HepG2 (cell line): ENCODE data around the gene MDM4.

Experiments
- ARHGAP35 ChIP-seq: sonication (generic); formaldehyde crosslinking; IDR thresholded peaks from 2 replicates; pipeline ENCODE4 v1.9.0; 2022; ENCODE audit warnings: mild to moderate bottlenecking, inconsistent platforms, moderate library complexity, missing genetic modification reagents, borderline replicate concordance
- EZH2 ChIP-seq: conservative IDR thresholded peaks from 2 replicates; pipeline ENCODE4 v1.6.1; 2012; ENCODE audit warnings: mild to moderate bottlenecking, low read depth, low read length, moderate library complexity
- GTF2F1 ChIP-seq: fragments of 150-350 bp; IDR thresholded peaks from 2 replicates; pipeline ENCODE4 v1.6.1; 2014; ENCODE audit warnings: low read length
- JDP2 ChIP-seq: sonication (generic); formaldehyde crosslinking; IDR thresholded peaks from 2 replicates; pipeline ENCODE4 v1.8.1; 2022; ENCODE audit warnings: missing genetic modification reagents, borderline replicate concordance
- POLR2A ChIP-seq, 2 experiments: IDR thresholded peaks; 2 replicates each; pipeline ENCODE4 v1.6.1; 2011; ENCODE audit warnings: low read depth in 2 of 2, low read length in 2 of 2, mild to moderate bottlenecking in 1 of 2, moderate library complexity in 1 of 2; ENCODE audit not compliant: insufficient read depth in 1 of 2
- TAF1 ChIP-seq: sonication (generic); formaldehyde crosslinking; IDR thresholded peaks from 2 replicates; pipeline ENCODE4 v1.4.0; 2020; ENCODE audit warnings: missing genetic modification reagents
- TCF12 ChIP-seq, 2 experiments: fragments of 450-650 bp in 1 of 2; sonication (generic) in 1 of 2; formaldehyde crosslinking in 1 of 2; IDR thresholded peaks; 2 replicates each; pipeline versions ENCODE4 v1.6.1 to v1.8.0; 2017 to 2022; ENCODE audit warnings: antibody characterized with exemption in 1 of 2, mild to moderate bottlenecking in 1 of 2, missing genetic modification reagents in 1 of 2, moderate library complexity in 1 of 2
- ZNF263 ChIP-seq: sonication (generic); formaldehyde crosslinking; IDR thresholded peaks from 2 replicates; pipeline ENCODE4 v1.4.0; 2020; ENCODE audit warnings: missing genetic modification reagents
- ZNF383 ChIP-seq: sonication (generic); formaldehyde crosslinking; IDR thresholded peaks from 2 replicates; pipeline ENCODE4 v1.4.0; 2020; ENCODE audit warnings: missing genetic modification reagents, mild to moderate bottlenecking, borderline replicate concordance
- ZNF546 ChIP-seq: sonication (generic); formaldehyde crosslinking; conservative IDR thresholded peaks from 2 replicates; pipeline ENCODE4 v1.8.1; 2023; ENCODE audit warnings: mild to moderate bottlenecking, missing genetic modification reagents
- ZNF792 ChIP-seq: IDR thresholded peaks from 2 replicates; pipeline ENCODE4 v1.6.1; 2016
- TF ChIP-seq, protein P1 (sequence below): sonication (generic); formaldehyde crosslinking; IDR thresholded peaks from 2 replicates; pipeline ENCODE4 v1.4.0; 2020; ENCODE audit warnings: missing genetic modification reagents, mild to moderate bottlenecking, borderline replicate concordance
- TF ChIP-seq, protein P2 (sequence below): sonication (generic); formaldehyde crosslinking; IDR thresholded peaks from 2 replicates; pipeline ENCODE4 v1.4.0; 2020; ENCODE audit warnings: low read depth, mild to moderate bottlenecking, missing genetic modification reagents
- TF ChIP-seq, protein P3 (sequence below): sonication (generic); formaldehyde crosslinking; IDR thresholded peaks from one replicate; pipeline ENCODE4 v1.5.1; 2020; ENCODE audit warnings: mild to moderate bottlenecking, missing genetic modification reagents; ENCODE audit errors: not compliant biosample characterization

DNA sequence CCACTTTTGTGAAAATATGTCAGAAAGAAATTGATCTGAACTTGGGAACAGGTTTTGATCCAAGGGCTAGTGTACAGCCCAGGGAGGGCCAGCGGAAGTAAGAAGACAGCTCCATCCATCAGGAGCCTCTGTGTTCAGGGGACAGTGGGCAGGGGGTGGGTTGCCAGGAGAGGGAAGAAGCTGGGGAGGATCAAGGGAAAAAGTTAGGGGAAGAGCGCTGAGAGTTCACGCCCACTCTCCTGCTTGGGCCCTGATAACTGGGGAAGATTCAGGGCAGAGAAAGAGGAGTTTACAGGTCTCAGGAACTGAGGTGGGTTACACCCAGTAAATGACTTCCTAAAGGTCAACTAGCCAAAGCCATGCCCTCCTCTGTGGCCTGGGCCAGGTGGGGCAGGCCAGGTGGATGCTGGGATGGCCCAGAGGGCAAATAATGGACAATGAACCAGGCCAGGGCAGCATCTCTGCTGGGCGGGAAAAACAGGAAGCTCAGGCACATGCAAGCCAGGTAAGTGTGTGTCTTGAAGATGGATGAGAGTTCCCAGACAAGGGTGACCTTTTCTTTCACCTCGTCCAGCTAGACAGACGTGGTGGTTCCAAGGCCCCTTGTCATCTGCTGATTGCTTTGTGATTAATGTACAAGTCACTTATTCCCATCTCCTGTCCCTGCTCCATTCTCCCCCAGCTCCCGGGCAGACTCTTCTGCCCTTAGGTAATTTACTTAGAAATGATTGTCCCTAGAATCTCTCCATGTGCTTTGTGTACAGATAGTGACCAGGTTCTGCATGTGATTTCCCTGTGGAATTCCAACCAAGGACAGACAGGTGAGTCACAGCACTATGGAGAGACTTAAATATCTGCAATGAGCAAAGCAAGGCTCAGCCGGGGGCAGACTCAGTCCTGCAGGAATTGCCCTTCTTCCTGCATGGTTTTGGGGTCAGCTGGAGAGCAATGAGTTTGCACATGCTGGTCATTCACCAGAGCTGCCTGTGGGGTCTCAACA is 57.0 kb downstream of the MDM4 start:
- TF ChIP-seq POLR2A (IDR thresholded peaks at IDR 0.05; ENCODE audit: insufficient read depth in 1 of 2, low read depth in 2 of 2, low read length in 2 of 2) (no peak), TAF1 (CRISPR knock-in tag) (no peak), ZNF546 (CRISPR knock-in tag) (no peak), ZNF792 (CRISPR knock-in tag) (no peak), ARHGAP35 (CRISPR knock-in tag) (no peak), GTF2F1 (no peak), EZH2 (no peak), ZNF383 (CRISPR knock-in tag) (no peak), TCF12 (IDR thresholded peaks at IDR 0.05) (no peak), TCF12 (CRISPR knock-in tag; IDR thresholded peaks at IDR 0.05) (no peak), JDP2 (CRISPR knock-in tag) (no peak), ZNF263 (CRISPR knock-in tag) (no peak)
- TF ChIP-seq, protein P1, sequence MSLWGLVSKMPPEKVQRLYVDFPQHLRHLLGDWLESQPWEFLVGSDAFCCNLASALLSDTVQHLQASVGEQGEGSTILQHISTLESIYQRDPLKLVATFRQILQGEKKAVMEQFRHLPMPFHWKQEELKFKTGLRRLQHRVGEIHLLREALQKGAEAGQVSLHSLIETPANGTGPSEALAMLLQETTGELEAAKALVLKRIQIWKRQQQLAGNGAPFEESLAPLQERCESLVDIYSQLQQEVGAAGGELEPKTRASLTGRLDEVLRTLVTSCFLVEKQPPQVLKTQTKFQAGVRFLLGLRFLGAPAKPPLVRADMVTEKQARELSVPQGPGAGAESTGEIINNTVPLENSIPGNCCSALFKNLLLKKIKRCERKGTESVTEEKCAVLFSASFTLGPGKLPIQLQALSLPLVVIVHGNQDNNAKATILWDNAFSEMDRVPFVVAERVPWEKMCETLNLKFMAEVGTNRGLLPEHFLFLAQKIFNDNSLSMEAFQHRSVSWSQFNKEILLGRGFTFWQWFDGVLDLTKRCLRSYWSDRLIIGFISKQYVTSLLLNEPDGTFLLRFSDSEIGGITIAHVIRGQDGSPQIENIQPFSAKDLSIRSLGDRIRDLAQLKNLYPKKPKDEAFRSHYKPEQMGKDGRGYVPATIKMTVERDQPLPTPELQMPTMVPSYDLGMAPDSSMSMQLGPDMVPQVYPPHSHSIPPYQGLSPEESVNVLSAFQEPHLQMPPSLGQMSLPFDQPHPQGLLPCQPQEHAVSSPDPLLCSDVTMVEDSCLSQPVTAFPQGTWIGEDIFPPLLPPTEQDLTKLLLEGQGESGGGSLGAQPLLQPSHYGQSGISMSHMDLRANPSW (CRISPR knock-in tag): no peak
- TF ChIP-seq, protein P2, sequence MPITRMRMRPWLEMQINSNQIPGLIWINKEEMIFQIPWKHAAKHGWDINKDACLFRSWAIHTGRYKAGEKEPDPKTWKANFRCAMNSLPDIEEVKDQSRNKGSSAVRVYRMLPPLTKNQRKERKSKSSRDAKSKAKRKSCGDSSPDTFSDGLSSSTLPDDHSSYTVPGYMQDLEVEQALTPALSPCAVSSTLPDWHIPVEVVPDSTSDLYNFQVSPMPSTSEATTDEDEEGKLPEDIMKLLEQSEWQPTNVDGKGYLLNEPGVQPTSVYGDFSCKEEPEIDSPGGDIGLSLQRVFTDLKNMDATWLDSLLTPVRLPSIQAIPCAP (CRISPR knock-in tag): no peak
- TF ChIP-seq, protein P3, sequence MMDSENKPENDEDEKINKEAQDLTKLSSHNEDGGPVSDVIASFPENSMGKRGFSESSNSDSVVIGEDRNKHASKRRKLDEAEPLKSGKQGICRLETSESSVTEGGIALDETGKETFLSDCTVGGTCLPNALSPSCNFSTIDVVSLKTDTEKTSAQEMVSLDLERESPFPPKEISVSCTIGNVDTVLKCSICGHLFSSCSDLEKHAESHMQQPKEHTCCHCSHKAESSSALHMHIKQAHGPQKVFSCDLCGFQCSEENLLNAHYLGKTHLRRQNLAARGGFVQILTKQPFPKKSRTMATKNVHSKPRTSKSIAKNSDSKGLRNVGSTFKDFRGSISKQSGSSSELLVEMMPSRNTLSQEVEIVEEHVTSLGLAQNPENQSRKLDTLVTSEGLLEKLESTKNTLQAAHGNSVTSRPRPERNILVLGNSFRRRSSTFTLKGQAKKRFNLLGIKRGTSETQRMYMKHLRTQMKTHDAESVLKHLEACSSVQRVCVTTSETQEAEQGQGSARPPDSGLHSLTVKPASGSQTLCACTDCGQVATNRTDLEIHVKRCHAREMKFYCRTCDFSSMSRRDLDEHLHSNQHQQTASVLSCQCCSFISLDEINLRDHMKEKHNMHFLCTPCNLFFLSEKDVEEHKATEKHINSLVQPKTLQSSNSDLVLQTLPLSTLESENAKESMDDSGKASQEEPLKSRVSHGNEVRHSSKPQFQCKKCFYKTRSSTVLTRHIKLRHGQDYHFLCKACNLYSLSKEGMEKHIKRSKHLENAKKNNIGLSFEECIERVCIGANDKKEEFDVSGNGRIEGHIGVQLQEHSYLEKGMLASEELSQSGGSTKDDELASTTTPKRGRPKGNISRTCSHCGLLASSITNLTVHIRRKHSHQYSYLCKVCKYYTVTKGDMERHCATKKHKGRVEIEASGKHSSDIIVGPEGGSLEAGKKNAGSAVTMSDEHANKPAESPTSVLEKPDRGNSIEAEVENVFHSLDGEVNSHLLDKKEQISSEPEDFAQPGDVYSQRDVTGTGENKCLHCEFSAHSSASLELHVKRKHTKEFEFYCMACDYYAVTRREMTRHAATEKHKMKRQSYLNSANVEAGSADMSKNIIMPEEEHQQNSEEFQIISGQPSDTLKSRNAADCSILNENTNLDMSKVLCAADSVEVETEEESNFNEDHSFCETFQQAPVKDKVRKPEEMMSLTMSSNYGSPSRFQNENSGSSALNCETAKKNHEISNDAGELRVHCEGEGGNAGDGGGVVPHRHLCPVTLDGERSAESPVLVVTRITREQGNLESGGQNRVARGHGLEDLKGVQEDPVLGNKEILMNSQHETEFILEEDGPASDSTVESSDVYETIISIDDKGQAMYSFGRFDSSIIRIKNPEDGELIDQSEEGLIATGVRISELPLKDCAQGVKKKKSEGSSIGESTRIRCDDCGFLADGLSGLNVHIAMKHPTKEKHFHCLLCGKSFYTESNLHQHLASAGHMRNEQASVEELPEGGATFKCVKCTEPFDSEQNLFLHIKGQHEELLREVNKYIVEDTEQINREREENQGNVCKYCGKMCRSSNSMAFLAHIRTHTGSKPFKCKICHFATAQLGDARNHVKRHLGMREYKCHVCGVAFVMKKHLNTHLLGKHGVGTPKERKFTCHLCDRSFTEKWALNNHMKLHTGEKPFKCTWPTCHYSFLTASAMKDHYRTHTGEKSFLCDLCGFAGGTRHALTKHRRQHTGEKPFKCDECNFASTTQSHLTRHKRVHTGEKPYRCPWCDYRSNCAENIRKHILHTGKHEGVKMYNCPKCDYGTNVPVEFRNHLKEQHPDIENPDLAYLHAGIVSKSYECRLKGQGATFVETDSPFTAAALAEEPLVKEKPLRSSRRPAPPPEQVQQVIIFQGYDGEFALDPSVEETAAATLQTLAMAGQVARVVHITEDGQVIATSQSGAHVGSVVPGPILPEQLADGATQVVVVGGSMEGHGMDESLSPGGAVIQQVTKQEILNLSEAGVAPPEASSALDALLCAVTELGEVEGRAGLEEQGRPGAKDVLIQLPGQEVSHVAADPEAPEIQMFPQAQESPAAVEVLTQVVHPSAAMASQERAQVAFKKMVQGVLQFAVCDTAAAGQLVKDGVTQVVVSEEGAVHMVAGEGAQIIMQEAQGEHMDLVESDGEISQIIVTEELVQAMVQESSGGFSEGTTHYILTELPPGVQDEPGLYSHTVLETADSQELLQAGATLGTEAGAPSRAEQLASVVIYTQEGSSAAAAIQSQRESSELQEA: no peak
